ENCODE results near the gene RIMS4.

The RIMS4 gene

GRCh38 chr20:44703956-44704488, 106.3 kb downstream of the RIMS4 start:
- H3K4me1 ChIP-seq: peaks cover 40 to 74% (median 51%) of the 10 kb centered on the region in 10 experiments
- peak overlapping the region; percentile 80 to 97 (median 89) for H3K4me2 ChIP-seq
- TF ChIP-seq Cebpa-rat (IDR thresholded peaks at IDR 0.05): no peak

DNA sequence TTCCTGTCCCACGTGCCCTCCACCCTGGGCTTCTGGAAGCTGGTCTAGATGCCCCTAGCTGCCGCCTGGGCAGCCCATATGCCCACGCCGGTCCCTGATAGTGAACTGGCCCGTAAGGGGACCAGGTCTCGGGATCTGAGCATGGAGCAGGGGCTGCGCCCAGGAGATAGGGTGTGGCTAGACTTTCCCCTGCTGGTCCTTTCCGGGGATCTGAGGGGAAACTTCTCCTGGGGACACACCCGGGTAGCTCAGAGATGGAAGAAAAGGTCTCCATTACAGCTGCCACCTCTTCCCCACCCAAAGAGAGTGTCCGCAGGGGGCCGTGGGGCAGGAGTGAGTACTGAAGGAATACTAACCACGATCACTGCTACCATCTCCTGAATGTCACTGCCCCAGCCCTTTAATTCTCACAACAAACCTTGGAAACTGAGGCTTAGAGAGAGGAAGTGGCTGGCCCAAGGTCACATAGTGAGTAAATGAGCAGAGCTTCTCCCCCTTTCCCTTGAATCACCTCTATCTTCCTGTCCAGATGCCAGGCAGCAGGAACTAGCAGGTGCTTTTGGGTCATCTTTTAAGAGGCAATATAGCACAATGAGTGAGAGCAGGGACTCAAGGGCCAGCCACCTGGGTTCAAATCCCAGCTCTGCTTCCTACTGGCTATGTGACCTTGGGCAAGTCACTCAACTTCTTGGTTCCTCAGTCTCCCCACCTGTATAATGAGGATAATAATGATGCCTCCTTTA, 107.0 kb downstream of the RIMS4 start:
- Histone ChIP-seq H3K27me3 (peaks cover 0 to 13% (median 0%) of the 10 kb centered on the region in 11 experiments; a peak in 4 of 22 replicates), H3K4me1 (peaks cover 40 to 80% (median 57%) of the 10 kb centered on the region in 10 experiments)

More at GRCh38 chr20:44703956-44704488, 106.3 kb downstream of the RIMS4 start:
- Histone ChIP-seq H3K27ac (no peak overlapping the region), H3K9me3 (replicated peaks in 1 of 11) (no peaks in the 10 kb centered on the region), H3K9ac (no peak overlapping the region), H3K27me3 (peaks cover 0 to 13% (median 0%) of the 10 kb centered on the region in 11 experiments; a peak in 4 of 22 replicates), H4K20me1 (no peaks in the 10 kb centered on the region; a peak in 1 of 22 replicates), H3K36me3 (no peaks in the 10 kb centered on the region), H3K4me3 (no peak overlapping the region)

DNA sequence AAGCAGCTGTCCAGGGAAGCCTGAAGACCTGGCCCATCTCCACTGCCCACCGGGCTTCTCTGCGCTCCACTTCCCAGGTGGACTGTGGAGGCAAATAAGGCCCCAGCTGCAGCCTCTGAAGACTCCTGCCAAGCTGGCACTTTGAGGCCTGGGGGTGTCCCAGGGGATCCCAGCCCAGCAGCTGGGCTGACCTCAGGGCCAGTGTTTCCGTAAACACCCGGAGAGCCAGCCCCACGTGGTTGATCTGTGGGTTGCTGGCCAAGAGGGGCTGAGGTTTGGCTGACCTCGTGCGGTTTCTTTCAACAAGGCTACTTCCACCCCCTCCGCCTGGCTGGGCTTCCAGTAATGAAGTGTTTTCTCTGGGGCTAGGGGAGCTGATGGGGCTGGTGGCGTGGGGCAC, 107.6 kb downstream of the RIMS4 start:
- H3K27ac ChIP-seq: peak overlapping the region in 10 of 11 experiments; percentile 26 to 62 (median 45); a peak in 15 of 22 replicates
- H3K4me2 ChIP-seq: peak overlapping the region; percentile 80 to 97 (median 89)
- no peak for TF ChIP-seq Cebpa-rat (IDR thresholded peaks at IDR 0.05)
- H3K9me3 ChIP-seq (replicated peaks in 1 of 11): no peaks in the 10 kb centered on the region
- no peaks in the 10 kb centered on the region for H3K36me3 ChIP-seq
- H3K4me3 ChIP-seq: peak overlapping the region in 5 of 10 experiments; percentile 8 to 53 (median 23); a peak in 5 of 20 replicates
- peaks cover 0 to 13% (median 0%) of the 10 kb centered on the region in 11 experiments; a peak in 4 of 22 replicates for H3K27me3 ChIP-seq
- H3K9ac ChIP-seq: peak overlapping the region in 10 of 11 experiments; percentile 3 to 62 (median 37); a peak in 16 of 22 replicates
- H4K20me1 ChIP-seq: no peaks in the 10 kb centered on the region; a peak in 1 of 22 replicates
- peaks cover 40 to 85% (median 58%) of the 10 kb centered on the region in 10 experiments for H3K4me1 ChIP-seq

More for the DNA sequence above, 107.0 kb downstream of the RIMS4 start:
- no peak for TF ChIP-seq Cebpa-rat (IDR thresholded peaks at IDR 0.05)
- peak overlapping the region in 5 of 10 experiments; percentile 8 to 53 (median 23); a peak in 4 of 20 replicates for H3K4me3 ChIP-seq
- peak overlapping the region in 10 of 11 experiments; percentile 26 to 62 (median 45); a peak in 14 of 22 replicates for H3K27ac ChIP-seq
- H3K9me3 ChIP-seq (replicated peaks in 1 of 11): no peaks in the 10 kb centered on the region
- no peaks in the 10 kb centered on the region; a peak in 1 of 22 replicates for H4K20me1 ChIP-seq
- H3K4me2 ChIP-seq: peak overlapping the region; percentile 80 to 97 (median 89)
- H3K9ac ChIP-seq: peak overlapping the region in 10 of 11 experiments; percentile 3 to 62 (median 34); a peak in 11 of 22 replicates
- H3K36me3 ChIP-seq: no peaks in the 10 kb centered on the region

DNA sequence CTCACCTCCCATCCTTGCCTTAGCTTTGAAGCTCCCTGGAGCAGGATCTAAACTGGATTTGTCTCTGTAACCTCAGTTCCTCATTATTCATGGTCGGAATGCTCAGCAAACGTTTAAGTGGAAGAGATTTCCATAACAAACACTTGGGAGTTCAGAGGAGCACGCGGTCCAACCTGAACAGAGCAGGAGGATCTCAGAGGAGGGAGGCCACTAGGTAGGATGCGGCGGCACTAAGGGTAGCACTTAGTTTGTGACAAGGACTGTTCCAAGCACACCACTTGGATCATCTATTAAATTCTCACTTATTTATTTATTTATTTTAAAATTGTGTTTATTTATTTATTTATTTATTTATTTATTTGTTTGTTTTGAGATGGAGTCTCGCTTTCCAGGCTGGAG, 108.5 kb downstream of the RIMS4 start:
- Histone ChIP-seq H3K36me3 (no peaks in the 10 kb centered on the region), H3K9ac (peak overlapping the region in 4 of 11 experiments; percentile 3 to 50 (median 8); a peak in 3 of 22 replicates), H3K9me3 (replicated peaks in 1 of 11) (no peaks in the 10 kb centered on the region), H3K27ac (peak overlapping the region in 2 of 11 experiments; percentile 29 to 55; a peak in 1 of 22 replicates), H3K27me3 (peaks cover 0 to 13% (median 0%) of the 10 kb centered on the region in 11 experiments; a peak in 4 of 22 replicates), H3K4me3 (no peak overlapping the region), H4K20me1 (no peaks in the 10 kb centered on the region; a peak in 1 of 22 replicates), H3K4me1 (peaks cover 47 to 94% (median 66%) of the 10 kb centered on the region in 10 experiments), H3K4me2 (peak overlapping the region; percentile 80 to 97 (median 89))
- TF ChIP-seq Cebpa-rat (IDR thresholded peaks at IDR 0.05): no peak
